ENCODE results near the gene PLXNA4.

PLXNA4 gene

GRCh38 chr7:132367795-132368194 is 208.5 kb downstream of the PLXNA4 start:
- H3K27ac ChIP-seq = no peak overlapping the region
- TF ChIP-seq, protein P1, sequence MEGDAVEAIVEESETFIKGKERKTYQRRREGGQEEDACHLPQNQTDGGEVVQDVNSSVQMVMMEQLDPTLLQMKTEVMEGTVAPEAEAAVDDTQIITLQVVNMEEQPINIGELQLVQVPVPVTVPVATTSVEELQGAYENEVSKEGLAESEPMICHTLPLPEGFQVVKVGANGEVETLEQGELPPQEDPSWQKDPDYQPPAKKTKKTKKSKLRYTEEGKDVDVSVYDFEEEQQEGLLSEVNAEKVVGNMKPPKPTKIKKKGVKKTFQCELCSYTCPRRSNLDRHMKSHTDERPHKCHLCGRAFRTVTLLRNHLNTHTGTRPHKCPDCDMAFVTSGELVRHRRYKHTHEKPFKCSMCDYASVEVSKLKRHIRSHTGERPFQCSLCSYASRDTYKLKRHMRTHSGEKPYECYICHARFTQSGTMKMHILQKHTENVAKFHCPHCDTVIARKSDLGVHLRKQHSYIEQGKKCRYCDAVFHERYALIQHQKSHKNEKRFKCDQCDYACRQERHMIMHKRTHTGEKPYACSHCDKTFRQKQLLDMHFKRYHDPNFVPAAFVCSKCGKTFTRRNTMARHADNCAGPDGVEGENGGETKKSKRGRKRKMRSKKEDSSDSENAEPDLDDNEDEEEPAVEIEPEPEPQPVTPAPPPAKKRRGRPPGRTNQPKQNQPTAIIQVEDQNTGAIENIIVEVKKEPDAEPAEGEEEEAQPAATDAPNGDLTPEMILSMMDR (conservative IDR thresholded peaks at IDR 0.05) = no peak

GRCh38 chr7:132367004-132367403 is 209.3 kb downstream of the PLXNA4 start:
- H3K27ac ChIP-seq = no peak overlapping the region
- TF ChIP-seq, protein P1 (conservative IDR thresholded peaks at IDR 0.05) = no peak

- TF ChIP-seq, protein P1 (conservative IDR thresholded peaks at IDR 0.05) = no peak
These were observed 212.0 kb downstream of the PLXNA4 start for GRCh38 chr7:132364226-132364625.

GRCh38 chr7:132362059-132362458 is 214.2 kb downstream of the PLXNA4 start:
- H3K27ac ChIP-seq = no peak overlapping the region
- TF ChIP-seq, protein P1 (conservative IDR thresholded peaks at IDR 0.05) = no peak

More at GRCh38 chr7:132364226-132364625, 212.0 kb downstream of the PLXNA4 start:
- no peak overlapping the region for H3K27ac ChIP-seq

- H3K27ac ChIP-seq = no peak overlapping the region
- TF ChIP-seq, protein P1 (conservative IDR thresholded peaks at IDR 0.05) = no peak
These were observed 215.1 kb downstream of the PLXNA4 start for GRCh38 chr7:132361146-132361545.

GRCh38 chr7:132359743-132360142 is 216.5 kb downstream of the PLXNA4 start:
- no peak overlapping the region for H3K27ac ChIP-seq
- TF ChIP-seq, protein P1 (conservative IDR thresholded peaks at IDR 0.05) = no peak

DNA sequence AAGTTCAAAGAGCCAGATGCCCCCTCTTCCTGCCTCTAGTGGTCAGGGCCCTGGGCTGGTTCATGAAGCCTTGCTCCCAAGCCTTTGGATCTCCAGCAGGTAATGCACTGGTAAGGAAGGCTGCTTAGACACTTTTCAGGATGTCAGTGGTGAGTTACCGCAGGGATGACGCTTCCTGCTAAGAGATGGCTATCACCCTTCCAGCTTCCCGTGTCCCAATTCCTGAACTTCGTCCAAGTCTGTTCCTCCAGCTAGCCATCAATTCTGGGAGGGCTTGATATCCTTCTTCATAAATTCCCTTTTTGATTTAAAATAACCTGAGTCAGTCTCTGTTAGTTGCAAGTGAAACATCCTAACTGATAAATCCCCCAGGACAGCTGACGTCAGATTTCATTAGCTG is 221.2 kb downstream of the PLXNA4 start:
- TF ChIP-seq, protein P1 (conservative IDR thresholded peaks at IDR 0.05) = no peak
- H3K27ac ChIP-seq = no peak overlapping the region; the same call in 1 of the 2 replicates
